Ramos (cell line): Measurements from ENCODE around the gene RABL2A.
"Not testable (repeated sequence)": the region's sequence is repeated elsewhere in the genome, so short reads cannot be mapped to it uniquely, and the experiment has no call there.

Experiments used
- in situ Hi-C: fragments of 300-500 bp; cut with MboI; formaldehyde crosslinking; loops from one replicate; pipeline ENCODE4 v1.14.3; 2022; ENCODE audit warnings: low sequenced_read_pairs; ENCODE audit not compliant: unreplicated experiment

Gene RABL2A

GRCh38 chr2:113626616-113627330 is at the start of gene RABL2A:
Gene RABL2A (plus strand): TSS chr2:113627266. CDS start chr2:113628607, 1,341 bp downstream.
- in situ Hi-C loops = not testable (repeated sequence)

- in situ Hi-C loops = not testable (repeated sequence)
These were observed 48.6 kb upstream of the RABL2A start for GRCh38 chr2:113578508-113578907.

GRCh38 chr2:113582473-113582872 is 44.6 kb upstream of the RABL2A start:
- in situ Hi-C loops = not testable (repeated sequence)

- in situ Hi-C loops = not testable (repeated sequence)
These were observed 43.4 kb upstream of the RABL2A start for GRCh38 chr2:113583521-113584225.

- in situ Hi-C loops = not testable (repeated sequence)
These were observed 42.6 kb upstream of the RABL2A start for GRCh38 chr2:113584311-113585092.

GRCh38 chr2:113587201-113587600 is 39.9 kb upstream of the RABL2A start:
- in situ Hi-C loops = not testable (repeated sequence)

- in situ Hi-C loops = not testable (repeated sequence)
These were observed 37.5 kb upstream of the RABL2A start for GRCh38 chr2:113589591-113589990.

GRCh38 chr2:113591926-113592325 is 35.1 kb upstream of the RABL2A start:
- in situ Hi-C loops = not testable (repeated sequence)

- in situ Hi-C loops = not testable (repeated sequence)
These were observed 33.8 kb upstream of the RABL2A start for GRCh38 chr2:113593280-113593679.

GRCh38 chr2:113595725-113596124 is 31.3 kb upstream of the RABL2A start:
- in situ Hi-C loops = not testable (repeated sequence)

- in situ Hi-C loops = not testable (repeated sequence)
These were observed 29.9 kb upstream of the RABL2A start for GRCh38 chr2:113597164-113597563.

- in situ Hi-C loops = not testable (repeated sequence)
These were observed 29.5 kb upstream of the RABL2A start for GRCh38 chr2:113597572-113597971.

GRCh38 chr2:113598180-113598579 is 28.9 kb upstream of the RABL2A start:
- in situ Hi-C loops = not testable (repeated sequence)

GRCh38 chr2:113598738-113599137 is 28.3 kb upstream of the RABL2A start:
- in situ Hi-C loops = not testable (repeated sequence)

GRCh38 chr2:113599208-113599607 is 27.9 kb upstream of the RABL2A start:
- in situ Hi-C loops = not testable (repeated sequence)

- in situ Hi-C loops = not testable (repeated sequence)
These were observed 24.9 kb upstream of the RABL2A start for GRCh38 chr2:113602040-113602769.

- in situ Hi-C loops = no loop called here
These were observed 24.1 kb upstream of the RABL2A start for GRCh38 chr2:113602869-113603466.

GRCh38 chr2:113603467-113604084 is 23.5 kb upstream of the RABL2A start:
- in situ Hi-C loops = not testable (repeated sequence)

- in situ Hi-C loops = not testable (repeated sequence)
These were observed 23.0 kb upstream of the RABL2A start for GRCh38 chr2:113604085-113604477.
